HG02981 (cell line): ENCODE data around the gene GOLGA8K.
"Not testable (repeated sequence)": the region's sequence is repeated elsewhere in the genome, so short reads cannot be mapped to it uniquely, and the experiment has no call there.

Experiments used
- ATAC-seq: cut with Tn5 transposase; IDR thresholded peaks from one replicate; pipeline ENCODE4 v1.9.1; 2021; ENCODE audit warnings: mild to moderate bottlenecking, moderate library complexity; ENCODE audit not compliant: unreplicated experiment

Gene GOLGA8K, protein sequence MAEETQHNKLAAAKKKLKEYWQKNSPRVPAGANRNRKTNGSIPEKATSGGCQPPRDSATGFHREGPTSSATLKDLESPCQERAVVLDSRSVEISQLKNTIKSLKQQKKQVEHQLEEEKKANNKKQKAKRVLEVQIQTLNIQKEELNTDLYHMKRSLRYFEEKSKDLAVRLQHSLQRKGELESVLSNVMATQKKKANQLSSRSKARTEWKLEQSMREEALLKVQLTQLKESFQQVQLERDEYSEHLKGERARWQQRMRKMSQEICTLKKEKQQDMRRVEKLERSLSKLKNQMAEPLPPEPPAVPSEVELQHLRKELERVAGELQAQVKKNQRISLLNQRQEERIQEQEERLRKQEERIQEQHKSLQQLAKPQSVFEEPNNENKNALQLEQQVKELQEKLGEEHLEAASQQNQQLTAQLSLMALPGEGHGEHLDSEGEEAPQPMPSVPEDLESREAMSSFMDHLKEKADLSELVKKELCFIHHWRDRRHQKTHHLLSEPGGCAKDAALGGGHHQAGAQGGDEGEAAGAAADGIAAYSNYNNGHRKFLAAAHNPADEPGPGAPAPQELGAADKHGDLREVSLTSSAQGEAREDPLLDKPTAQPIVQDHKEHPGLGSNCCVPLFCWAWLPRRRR

DNA sequence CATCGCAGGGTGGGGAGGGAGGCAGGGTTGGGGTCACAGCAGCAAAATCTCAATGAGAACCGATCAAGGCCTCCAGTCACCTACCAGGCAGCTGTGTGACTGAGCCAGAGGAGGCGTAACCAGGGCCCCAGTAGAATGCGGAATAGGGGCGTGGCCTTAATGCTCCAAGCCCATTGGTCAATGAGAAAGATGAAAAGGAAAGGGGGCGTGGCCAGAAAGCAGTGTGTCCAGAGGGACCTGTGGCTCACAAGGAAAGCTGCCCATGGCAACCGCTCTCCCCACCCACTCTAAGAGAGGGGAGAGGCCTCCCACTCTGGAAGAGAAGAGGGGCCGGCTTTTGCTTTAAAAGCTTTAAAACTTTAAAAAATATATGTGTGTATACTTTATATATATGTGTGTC, at the start of gene GOLGA8K:
TSS of gene GOLGA8K (minus strand) at position 101 of the 400 bp plus-strand sequence. CDS start at position 3, 98 bp downstream.
- not testable (repeated sequence) for ATAC-seq

DNA sequence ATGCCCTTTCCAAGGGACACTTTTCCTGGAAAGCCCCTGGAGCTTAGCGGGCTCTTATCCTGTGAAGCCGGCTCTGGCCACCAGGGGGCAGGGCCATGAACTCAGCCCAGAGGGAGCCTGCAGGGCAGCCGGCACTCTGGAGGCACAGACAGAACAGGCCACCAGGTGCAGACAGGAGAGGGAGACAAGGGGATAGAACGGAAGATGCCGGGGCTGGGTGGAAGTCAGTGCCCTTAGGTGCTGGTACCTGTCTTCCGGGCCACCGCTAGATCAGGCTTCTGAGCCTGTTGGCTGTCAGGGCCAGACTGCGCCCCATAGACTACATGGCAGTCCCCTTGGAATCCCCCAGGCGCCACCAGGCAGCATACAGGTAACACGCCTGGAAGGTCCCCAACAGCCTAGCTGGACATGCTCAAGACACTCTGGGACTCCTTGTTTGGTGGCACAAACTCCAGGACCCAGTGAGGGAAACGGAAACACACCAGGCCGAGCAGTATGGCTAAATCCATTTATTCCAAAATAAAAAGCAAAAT, 37.4 kb upstream of the GOLGA8K start:
- ATAC-seq, result not testable (repeated sequence)

DNA sequence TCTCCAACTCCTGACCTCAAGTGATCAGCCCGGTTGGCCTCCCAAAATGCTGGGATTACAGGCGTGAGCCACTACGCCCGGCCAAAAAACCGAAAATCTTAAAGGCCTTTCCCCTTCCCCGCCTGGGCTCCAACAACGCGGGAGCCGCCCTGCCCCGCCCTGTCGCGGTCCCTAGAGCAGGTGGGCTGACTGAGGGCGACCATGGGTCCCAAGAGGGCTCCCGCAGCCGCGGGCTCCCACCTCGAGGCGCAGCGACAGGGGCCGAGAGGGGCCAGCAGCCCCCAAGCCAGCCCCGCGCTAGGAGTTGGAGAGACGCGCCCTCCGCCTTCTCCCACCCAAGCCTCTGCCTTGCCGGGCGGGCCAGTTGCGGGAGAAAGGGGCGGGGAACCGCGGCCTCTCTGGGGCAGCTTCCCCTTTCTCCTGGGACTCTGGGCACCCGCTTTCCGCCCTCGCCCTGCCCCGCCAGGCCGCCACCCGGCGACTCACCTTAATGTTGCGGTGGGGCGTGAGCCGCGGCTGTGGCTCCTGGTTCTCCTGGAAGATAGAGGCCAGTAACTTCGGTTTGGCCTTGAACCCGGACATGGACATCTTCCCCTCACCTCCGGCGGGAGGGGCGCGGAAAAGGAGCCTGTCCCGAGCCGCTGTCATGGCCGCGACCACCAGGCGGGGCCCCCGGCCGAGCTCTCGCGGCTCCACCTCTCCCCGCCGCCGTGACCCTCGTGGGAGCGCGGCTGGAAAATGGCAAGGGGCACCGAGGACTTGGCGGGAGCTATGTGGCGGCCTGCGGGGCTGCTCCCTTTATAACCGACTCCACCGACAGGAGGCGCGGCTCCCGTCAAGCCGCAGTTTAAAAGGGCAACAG, 31.2 kb upstream of the GOLGA8K start:
- not testable (repeated sequence) for ATAC-seq

DNA sequence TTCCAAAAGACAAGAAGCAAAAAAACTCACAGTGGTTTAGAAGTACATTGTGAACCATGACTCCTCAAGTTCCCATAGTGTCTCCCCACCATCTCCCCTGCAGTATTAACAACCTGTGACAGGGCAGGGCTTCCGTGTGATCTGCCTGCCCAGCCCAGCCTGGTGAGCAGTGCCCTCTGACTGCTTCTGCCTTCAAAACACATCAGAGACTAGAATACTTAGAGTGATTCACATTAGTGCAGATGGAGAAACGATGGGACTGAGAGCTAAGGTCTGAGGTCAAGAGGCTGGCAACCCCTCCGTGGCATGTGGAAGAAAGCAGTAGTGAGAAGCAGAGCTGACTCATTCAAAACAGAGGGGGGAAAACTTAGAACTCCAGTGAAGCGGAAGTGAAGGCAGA, 24.5 kb upstream of the GOLGA8K start:
- ATAC-seq, result not testable (repeated sequence)

DNA sequence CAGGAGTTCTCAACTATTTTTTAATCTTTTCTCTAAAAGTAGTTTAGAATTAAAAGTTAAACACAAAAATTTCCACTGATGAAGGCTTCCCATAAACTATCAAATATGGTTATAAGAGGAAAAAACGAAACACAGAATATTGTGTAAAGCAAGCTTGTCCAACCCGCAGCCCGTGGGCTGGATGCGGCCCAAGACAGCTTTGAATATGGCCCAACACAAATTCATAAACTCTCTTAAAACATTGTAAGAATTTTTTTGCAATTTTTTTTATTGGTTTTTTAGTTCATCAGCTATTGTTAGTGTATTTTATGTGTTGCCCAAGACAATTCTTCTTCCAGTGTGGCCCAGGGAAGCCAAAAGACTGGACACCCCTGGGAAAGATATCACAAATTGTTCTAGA, 23.4 kb upstream of the GOLGA8K start:
- not testable (repeated sequence) for ATAC-seq

DNA sequence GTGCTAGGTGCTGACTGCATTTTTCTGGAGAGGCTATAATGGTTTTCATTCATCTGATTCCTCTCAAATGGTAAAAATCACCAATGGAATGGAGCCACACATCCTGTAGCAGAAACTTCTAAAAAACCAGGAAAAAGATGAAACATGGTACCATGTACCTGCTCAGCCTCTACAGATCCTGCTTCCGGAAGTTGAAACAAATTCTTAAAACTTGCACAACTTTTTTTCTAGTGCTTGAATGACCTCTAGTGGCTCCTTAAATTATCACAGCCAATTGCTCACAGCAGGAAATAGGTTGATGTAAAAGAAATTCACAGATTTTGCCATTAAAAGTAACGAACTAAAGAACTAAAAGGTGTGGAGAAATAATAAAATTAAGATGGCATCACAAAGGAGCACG, 4.8 kb upstream of the GOLGA8K start:
- not testable (repeated sequence) for ATAC-seq

DNA sequence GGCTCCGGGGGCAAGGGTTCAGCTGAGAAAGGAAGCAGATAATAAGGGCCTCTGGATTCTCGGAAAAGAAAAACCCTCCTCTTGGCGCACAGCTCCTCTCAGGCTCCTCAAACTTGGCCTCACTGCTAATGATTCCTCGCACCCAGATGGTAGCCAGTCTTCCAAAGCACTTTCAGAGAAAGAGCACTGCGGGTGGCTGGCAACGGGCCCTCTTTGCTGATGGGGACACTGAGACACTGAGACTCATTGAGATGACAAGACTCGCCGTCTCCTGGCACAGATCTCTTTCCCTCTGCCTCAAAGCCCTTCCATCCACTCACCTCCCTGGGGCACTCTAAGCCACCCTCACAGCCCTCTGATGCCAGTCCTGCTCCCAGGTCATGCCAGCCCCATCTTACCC, 6.6 kb downstream of the GOLGA8K start:
- ATAC-seq, result not testable (repeated sequence)

DNA sequence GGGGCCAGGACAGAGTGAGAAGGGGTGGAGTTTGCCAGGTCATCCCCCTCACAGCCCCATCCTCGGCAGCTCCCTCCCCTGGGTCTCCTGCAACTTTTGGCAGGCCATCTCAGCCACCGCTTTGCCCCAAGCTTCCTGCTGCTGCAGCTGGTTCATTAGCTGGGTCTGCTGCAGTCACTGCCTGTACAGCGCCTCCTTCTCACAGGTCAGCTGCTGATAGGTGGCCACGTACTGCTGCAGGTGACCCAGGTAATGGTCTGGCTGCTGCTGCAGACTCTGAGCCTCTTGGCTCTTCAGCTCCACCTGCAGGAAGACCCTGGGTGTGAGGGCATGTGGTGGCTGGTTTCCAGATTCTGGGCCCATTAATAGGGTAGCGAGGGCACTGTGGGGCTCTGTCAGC, 8.3 kb downstream of the GOLGA8K start:
- ATAC-seq, result not testable (repeated sequence)

DNA sequence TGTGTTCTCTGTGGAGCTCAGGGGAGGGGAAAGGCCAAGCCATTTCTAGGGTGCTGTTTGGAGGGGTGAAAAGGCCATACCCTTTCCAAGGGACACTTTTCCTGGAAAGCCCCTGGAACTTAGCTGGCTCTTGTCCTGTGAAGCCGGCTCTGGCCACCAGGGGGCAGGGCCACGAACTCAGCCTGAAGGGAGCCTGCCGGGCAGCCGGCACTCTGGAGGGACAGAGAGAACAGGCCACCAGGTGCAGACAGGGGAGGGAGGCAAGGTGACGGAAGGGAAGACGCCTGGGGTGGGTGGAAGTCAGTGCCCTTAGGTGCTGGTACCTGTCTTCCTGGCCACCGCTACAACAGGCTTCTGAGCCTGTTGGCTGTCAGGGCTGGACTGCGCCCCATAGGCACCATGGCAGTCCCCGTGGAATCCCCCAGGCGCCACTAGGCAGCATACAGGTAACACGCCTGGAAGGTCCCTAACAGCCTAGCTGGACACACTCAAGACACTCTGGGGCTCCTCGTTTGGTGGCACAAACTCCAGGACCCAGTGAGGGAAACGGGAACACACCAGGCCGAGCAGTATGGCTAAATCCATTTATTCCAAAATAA, 14.9 kb downstream of the GOLGA8K start:
- ATAC-seq, result not testable (repeated sequence)

DNA sequence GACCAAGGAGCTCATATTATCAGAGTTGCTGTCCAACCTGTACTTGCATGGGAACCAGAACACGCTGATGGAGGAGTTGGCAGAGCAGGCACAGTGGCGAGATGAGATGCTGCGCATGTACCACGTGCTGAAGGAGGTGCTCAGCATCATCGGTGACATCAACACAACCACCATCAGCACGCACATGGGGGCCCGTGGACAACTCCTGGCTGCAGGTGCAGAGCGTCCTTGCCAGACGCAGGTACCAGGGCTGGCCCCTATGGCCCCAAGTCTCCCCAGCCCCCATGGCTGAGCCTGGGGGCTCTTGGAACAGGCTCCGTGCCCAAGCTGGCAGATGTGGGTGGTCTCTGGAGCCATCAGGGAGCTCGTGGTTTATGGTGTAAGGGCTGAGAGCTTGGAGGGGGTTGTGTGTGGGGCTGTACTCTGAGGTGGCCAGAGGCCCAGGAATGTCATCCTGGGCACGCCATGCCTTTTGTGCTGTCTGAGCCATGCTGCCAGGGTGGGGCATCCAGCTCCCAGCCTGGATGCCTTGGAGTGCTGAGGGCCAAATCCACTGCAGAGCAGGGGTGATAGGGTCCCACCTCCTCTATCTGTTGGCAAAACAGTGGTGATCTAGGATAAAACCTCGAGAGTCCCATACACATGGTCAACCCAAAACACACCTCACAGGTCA, 17.1 kb downstream of the GOLGA8K start:
- not testable (repeated sequence) for ATAC-seq

DNA sequence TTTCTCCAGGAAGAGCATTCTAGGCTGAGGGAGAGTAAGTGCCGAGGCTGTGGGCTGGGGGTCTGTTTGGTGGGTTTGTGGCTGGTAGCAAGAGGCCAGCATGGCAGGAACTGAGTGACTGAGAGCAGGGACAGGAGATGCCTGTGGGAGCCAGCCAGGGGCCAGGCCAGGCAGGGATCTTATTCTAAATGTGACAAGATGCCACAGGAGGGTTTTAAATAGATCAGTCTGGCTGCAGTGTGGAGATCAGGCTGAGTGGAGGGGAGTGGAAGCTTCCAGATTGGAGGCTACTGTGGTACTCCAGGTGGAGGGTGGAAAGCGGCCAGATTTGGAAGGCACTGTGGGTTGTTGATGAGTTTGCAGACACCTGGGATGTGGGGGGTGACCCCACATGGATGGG, 28.9 kb downstream of the GOLGA8K start:
- ATAC-seq, result not testable (repeated sequence)

DNA sequence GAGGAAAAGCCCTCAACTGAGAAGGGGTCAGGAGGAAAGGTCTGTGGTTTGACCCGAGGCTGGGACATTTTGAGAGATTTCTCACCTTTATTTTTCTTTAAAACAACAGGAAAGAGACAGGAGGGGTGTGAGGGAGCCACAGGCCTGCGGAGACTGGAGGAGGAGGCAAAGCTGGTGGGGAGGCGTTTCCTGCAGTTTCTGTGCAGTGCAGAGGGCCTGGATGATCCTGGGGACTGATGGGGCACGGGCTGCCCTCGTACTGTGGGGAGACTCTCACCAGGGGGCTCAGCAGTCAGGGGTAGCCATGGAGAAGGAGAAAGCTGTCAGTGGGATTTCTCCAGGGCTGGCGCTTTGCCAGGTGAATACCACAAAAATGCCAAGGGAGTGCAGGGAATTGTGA, 29.4 kb downstream of the GOLGA8K start:
- not testable (repeated sequence) for ATAC-seq

DNA sequence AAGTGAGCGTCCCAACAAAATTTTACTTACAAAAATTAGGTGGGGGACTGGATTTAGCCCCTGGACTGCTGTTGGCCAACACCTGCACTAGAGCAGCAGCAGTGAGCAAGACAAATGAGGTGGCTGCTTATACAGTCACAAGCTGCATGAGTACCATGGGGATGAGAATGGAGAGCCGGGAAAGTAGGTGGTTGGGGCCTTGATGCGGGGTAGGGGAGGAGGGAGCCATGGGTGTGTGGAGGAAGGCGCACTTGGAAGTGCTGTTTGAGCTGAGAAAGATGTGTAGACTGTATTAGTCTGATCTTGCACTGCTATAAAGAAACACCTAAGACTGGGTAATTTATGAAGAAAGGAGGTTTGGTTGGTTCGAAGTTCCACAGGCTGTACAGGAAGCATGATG, 31.0 kb downstream of the GOLGA8K start:
- ATAC-seq, result not testable (repeated sequence)

DNA sequence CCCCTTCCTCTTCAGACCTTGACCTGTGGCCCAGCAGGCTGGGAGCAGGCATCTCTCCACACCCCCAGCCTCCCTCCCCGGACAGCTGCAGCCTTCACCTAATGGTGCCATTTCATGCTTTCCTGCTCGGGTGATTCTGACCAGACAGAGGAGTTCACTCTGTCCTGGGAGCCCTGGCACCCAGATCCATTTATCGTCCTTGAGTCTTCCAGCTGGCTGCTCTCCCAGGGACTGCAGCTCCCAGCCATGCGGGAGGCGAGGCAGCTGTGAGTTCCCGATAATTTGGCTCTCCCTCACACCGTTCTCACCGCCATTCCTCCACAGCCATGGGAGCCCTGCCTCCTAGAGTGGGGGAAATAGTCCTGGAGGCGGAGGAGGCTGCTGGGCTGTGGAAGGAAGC, 32.6 kb downstream of the GOLGA8K start:
- not testable (repeated sequence) for ATAC-seq

DNA sequence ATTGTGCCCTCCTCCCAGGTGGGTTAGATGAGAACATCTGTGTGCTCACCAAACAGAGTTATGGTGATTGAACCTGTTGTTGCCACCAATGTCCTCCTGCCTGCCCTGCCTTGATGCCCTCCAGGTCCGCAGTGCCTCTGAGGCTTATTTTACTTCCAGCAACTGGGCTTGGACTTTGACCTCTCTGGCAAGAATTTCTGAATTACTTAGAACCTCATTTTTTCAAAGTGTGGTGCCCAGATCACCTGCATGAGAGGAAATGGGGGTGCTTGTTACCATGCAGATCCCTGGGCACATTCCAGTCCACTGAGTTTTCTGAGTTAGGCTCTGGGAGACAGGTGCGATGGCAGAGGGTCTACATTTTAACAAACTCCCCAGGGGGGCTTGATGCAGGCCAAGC, 33.0 kb downstream of the GOLGA8K start:
- not testable (repeated sequence) for ATAC-seq

DNA sequence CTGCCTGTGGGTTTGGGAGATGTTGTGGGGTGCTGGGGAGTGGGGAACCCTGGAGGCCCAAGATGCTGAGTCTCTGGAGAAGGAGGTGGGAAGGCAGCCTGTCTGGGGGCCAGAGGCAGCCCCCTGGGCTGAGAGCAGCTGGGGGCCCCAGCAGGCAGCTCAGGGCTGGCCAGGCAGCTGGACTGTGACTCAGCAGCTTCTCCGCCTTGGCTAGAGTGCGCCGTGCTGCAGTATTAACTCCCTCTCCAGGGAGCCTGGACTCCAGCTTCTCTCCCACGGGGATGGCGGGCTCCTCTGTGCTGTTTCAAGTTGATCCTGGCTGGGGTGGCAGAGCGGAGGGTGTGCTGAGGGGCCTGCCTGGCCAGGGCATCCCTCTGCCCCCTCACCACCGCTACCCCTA, 36.6 kb downstream of the GOLGA8K start:
- ATAC-seq, result not testable (repeated sequence)

DNA sequence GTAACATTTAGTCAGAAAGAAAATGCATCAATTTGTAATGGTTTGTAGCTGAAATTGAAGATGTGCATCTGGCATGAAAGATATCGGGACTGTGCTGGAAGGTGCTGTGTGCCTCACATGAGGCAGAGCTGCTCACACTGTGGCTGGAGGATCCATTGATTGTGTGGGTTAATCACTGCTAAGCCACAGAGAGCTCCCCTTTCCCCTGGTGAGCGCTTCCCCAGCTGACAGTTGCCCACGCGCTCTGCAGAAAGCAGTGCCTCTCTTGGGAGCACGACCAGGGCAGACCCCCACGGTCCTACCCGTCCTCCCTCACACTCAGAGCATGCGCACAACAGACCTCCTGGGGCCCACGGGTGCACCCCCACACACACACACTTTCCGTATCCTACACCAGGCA, 37.1 kb downstream of the GOLGA8K start:
- not testable (repeated sequence) for ATAC-seq

DNA sequence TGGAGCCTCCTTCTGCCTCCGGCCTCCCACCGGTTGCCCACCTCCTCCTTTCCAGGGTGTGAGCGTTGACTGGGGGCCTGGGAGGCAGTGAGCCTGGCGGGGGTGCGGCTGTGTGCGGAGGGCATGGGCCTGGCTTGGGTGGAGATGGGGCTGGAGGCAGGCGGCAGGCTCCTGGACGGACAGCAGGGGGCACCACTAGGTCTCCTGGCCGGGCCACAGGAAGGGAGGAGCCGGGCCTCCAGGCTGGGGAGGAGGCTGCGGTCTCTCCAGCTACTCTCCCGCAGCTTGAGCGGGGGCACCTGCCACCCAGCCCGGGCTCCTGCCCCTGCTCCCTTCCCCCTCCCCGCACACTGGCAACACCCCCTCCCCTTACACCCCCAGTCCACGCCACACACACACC, 38.1 kb downstream of the GOLGA8K start:
- not testable (repeated sequence) for ATAC-seq

DNA sequence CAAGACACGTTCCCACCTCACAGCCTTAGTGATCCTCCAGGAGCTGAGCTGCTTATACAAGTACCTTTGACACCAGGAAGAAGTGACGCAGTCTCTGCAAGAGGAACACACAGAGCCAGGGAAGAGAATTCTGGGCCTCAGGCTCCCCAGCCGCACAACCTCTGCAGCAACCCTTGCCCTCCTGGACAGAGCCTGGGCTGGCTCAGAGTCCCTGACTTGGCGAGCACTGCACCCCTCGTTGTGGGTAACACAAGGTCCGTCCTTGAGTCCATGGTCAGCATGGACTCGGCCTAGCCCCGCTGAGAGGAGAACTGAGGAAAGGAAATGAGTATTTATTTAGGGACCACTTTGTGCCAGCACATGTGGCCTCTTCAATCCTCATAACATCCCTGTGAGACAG, 39.6 kb downstream of the GOLGA8K start:
- ATAC-seq, result not testable (repeated sequence)

DNA sequence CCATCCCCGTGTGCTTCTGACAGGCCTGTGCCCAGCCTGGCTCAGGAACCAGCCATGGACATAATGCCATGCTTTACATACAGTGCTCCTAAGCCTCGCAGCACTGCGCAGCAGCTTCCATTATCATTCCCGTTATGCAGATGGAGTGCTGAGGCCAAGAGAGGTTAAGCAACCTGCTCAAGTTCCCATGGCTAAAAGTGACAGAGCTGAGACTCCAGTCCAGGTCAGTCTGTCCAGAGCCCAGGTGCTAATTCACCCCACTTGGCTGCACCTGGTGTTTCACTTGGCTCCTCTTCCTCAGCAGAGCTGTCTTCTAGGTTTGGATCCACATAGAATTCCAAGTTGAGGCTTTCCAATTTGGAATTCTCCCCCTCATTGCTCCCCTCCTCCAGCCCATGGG, 41.4 kb downstream of the GOLGA8K start:
- ATAC-seq, result not testable (repeated sequence)
